DMS114 treated with DMSO at 0.1 percent for 48 hours (cell line): ENCODE data around the gene UPF2.
"Not testable (repeated sequence)": the region's sequence is repeated elsewhere in the genome, so short reads cannot be mapped to it uniquely, and the experiment has no call there.

Experiments
- DNase-seq: peaks from one replicate; lab custom pipeline; 2025; ENCODE audit not compliant: unreplicated experiment; lab: John Stamatoyannopoulos, UW

The UPF2 gene

GRCh38 chr10:12042797-12043651, at the start of gene UPF2:
UPF2 (minus strand) TSS chr10:12042809; CDS start chr10:12035423, 7,386 bp downstream.
- DNase-seq: peak; percentile 98

GRCh38 chr10:12091421-12091820, 48.8 kb upstream of the UPF2 start:
- no peak for DNase-seq

GRCh38 chr10:12088919-12089318, 46.3 kb upstream of the UPF2 start:
- no peak for DNase-seq

- DNase-seq: no peak
Observed at GRCh38 chr10:12081879-12082557, 39.4 kb upstream of the UPF2 start.

- no peak for DNase-seq
Observed at GRCh38 chr10:12081470-12081869, 38.9 kb upstream of the UPF2 start.

GRCh38 chr10:12077580-12078180, 35.1 kb upstream of the UPF2 start:
- DNase-seq: no peak

GRCh38 chr10:12073526-12073925, 30.9 kb upstream of the UPF2 start:
- DNase-seq: no peak

GRCh38 chr10:12071441-12071840, 28.8 kb upstream of the UPF2 start:
- not testable (repeated sequence) for DNase-seq

GRCh38 chr10:12068449-12069269, 26.1 kb upstream of the UPF2 start, which contains the start of gene DHTKD1:
DHTKD1 (plus strand) TSS chr10:12068954; CDS start chr10:12069034, 80 bp downstream.
- DNase-seq: peak; percentile 97

GRCh38 chr10:12067336-12067735, 24.7 kb upstream of the UPF2 start:
- DNase-seq: no peak

- DNase-seq: no peak
Observed at GRCh38 chr10:12063483-12063818, 20.8 kb upstream of the UPF2 start.

- DNase-seq: no peak
Observed at GRCh38 chr10:12062754-12063482, 20.3 kb upstream of the UPF2 start.

GRCh38 chr10:12061124-12061523, 18.5 kb upstream of the UPF2 start:
- no peak for DNase-seq

GRCh38 chr10:12056748-12057147, 14.1 kb upstream of the UPF2 start:
- DNase-seq: no peak

GRCh38 chr10:12055732-12056131, 13.1 kb upstream of the UPF2 start:
- DNase-seq: no peak

GRCh38 chr10:12051241-12051640, 8.6 kb upstream of the UPF2 start:
- DNase-seq: no peak

- no peak for DNase-seq
Observed at GRCh38 chr10:12050528-12050927, 7.9 kb upstream of the UPF2 start.

- no peak for DNase-seq
Observed at GRCh38 chr10:12048547-12048946, 5.9 kb upstream of the UPF2 start.

- no peak for DNase-seq
Observed at GRCh38 chr10:12045596-12045995, 3.0 kb upstream of the UPF2 start.

- DNase-seq: no peak
Observed at GRCh38 chr10:12042409-12042796, 206 bp downstream of the UPF2 start.
